ENCODE results near the gene PRUNE2.

DNA sequence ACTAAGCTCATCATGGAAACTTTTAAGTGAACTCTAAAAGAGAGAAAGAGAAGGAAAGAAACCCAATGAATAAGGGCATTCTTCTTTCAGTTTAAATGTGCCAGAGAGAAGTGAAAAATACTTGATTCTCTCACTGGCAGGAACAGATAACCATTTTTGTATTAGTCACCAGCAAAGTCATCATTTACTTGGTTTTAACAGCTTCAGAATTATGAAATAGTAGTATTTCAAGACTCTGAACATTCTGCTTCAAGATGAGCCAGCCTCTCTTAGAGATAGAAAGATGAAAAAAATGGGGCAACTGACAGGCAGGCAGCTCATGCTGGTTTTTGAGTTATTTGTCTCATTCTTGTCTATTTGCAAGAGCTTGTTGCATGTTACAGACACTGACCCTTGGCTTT, 343.4 kb downstream of the PRUNE2 start:
- TF ChIP-seq, protein P1, sequence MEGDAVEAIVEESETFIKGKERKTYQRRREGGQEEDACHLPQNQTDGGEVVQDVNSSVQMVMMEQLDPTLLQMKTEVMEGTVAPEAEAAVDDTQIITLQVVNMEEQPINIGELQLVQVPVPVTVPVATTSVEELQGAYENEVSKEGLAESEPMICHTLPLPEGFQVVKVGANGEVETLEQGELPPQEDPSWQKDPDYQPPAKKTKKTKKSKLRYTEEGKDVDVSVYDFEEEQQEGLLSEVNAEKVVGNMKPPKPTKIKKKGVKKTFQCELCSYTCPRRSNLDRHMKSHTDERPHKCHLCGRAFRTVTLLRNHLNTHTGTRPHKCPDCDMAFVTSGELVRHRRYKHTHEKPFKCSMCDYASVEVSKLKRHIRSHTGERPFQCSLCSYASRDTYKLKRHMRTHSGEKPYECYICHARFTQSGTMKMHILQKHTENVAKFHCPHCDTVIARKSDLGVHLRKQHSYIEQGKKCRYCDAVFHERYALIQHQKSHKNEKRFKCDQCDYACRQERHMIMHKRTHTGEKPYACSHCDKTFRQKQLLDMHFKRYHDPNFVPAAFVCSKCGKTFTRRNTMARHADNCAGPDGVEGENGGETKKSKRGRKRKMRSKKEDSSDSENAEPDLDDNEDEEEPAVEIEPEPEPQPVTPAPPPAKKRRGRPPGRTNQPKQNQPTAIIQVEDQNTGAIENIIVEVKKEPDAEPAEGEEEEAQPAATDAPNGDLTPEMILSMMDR (IDR thresholded peaks at IDR 0.05) = no peak
- TF ChIP-seq POLR2AphosphoS5 (IDR thresholded peaks at IDR 0.05) = no peak
